ENCODE results near the gene TRAF6.

TRAF6 gene

GRCh38 chr11:36453678-36454077 lies 56.4 kb downstream of the TRAF6 start:
- TF ChIP-seq, protein P1, sequence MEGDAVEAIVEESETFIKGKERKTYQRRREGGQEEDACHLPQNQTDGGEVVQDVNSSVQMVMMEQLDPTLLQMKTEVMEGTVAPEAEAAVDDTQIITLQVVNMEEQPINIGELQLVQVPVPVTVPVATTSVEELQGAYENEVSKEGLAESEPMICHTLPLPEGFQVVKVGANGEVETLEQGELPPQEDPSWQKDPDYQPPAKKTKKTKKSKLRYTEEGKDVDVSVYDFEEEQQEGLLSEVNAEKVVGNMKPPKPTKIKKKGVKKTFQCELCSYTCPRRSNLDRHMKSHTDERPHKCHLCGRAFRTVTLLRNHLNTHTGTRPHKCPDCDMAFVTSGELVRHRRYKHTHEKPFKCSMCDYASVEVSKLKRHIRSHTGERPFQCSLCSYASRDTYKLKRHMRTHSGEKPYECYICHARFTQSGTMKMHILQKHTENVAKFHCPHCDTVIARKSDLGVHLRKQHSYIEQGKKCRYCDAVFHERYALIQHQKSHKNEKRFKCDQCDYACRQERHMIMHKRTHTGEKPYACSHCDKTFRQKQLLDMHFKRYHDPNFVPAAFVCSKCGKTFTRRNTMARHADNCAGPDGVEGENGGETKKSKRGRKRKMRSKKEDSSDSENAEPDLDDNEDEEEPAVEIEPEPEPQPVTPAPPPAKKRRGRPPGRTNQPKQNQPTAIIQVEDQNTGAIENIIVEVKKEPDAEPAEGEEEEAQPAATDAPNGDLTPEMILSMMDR (IDR thresholded peaks at IDR 0.05; ENCODE audit: low read depth, low read length, missing control alignments) = no peak
- no peak for DNase-seq (ENCODE audit: extremely low read depth, low read depth)
- no peak overlapping the region for H3K4me3 ChIP-seq (replicated peaks; ENCODE audit: low read depth, low read length)

DNA sequence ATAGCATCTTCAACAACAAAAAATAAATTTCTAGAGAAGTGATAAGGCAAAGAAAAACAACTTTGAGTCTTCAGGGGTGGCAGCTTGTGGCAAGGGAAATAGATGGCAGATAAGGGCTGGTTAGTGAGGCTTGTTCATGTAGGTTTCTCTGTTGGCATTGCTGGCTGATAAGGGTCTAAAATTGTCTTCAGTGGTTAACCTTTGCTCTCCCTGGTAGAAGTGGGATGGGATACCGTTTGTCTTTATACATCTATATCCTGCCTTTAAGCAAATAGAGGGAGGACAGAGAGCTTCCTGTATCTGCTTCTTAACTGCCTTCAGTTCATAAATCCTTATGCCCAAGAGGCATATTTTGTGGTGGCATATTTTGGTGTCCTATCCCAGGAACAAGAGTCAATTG lies 57.1 kb downstream of the TRAF6 start:
- H3K4me3 ChIP-seq (replicated peaks; ENCODE audit: low read depth, low read length) = no peak overlapping the region
- no peak for DNase-seq (ENCODE audit: extremely low read depth, low read depth)

DNA sequence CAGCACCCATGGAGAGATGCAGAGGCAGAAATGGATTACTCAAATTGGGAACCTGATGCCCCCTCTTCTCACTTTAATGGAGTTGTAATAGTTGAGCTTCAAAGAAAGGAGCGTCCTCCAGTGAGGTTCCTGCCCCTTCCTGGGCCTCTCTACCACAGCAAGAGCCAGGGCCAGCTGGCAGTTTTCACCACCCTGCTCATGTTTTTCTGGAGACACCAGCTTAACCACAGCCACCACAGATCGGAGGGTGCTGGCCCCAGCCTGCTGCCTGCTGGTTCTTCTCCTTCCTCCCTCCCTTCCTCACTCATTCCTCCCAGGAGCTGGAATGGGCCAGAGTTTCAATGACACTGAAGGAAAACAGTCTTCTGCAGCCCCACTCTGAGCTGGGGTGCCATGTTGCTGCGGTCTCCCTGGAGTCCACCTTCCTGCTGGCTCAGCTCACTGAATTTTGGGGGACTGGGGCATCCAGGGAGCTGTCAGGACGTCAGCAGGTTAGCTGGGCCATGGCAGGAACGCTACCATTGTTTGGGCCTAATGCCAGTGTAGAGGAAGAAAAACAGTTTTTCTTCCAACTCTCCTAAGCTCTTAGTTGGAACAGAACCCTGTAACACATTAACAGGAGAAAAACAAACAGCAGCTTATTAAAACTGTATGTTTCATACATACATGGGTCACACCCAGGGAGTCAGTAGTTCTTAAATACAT lies 57.7 kb downstream of the TRAF6 start:
- TF ChIP-seq, protein P1 (IDR thresholded peaks at IDR 0.05; ENCODE audit: low read depth, low read length, missing control alignments) = no peak
- no peak for DNase-seq (ENCODE audit: extremely low read depth, low read depth)
- H3K4me3 ChIP-seq (replicated peaks; ENCODE audit: low read depth, low read length) = no peak overlapping the region

More for the DNA sequence above, 57.1 kb downstream of the TRAF6 start:
- TF ChIP-seq, protein P1 (IDR thresholded peaks at IDR 0.05; ENCODE audit: low read depth, low read length, missing control alignments) = no peak

DNA sequence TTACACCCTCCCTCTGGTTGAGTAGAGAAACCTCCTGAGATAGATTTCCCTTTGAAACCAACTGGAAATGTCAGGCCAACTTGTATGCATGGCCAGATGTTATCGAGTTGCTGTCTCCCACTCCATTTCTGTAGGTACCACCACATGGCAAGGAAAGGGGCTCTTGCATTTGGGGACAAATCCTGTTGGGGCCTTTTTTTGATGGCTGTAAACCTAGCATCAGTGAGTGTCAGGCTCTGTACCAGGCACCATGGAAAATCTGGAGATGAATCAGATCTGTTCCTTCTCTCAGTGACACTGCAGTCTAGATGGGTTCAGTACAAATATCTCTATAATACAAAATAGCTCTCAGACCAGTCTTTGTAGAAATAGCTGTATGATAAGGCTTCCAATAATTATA lies 58.4 kb downstream of the TRAF6 start:
- TF ChIP-seq, protein P1 (IDR thresholded peaks at IDR 0.05; ENCODE audit: low read depth, low read length, missing control alignments) = no peak
- no peak overlapping the region for H3K4me3 ChIP-seq (replicated peaks; ENCODE audit: low read depth, low read length)
- no peak for DNase-seq (ENCODE audit: extremely low read depth, low read depth)

DNA sequence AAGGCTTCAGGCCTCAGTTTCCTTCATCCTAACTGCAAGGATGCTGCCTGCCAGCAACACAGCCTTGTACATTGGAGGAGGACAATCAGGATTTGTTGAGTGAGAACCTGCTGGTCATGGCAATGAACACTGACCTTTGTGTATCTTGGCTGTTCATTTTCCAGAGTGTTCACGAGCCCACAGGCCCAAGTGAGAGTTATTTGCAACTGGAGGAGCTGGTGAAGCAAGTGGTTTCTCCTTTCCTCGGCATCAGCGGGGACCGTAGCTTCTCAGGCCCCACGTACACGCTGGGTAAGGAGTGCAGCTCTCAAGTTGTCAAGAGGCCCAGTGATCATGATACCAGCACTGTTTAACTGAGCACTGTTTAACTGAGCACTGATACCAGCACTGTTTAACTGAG lies 59.0 kb downstream of the TRAF6 start:
- no peak for DNase-seq (ENCODE audit: extremely low read depth, low read depth)
- TF ChIP-seq, protein P1 (IDR thresholded peaks at IDR 0.05; ENCODE audit: low read depth, low read length, missing control alignments) = no peak

GRCh38 chr11:36450110-36450572 lies 59.9 kb downstream of the TRAF6 start:
- DNase-seq (ENCODE audit: extremely low read depth, low read depth) = no peak
- no peak overlapping the region for H3K4me3 ChIP-seq (replicated peaks; ENCODE audit: low read depth, low read length)
- TF ChIP-seq, protein P1 (IDR thresholded peaks at IDR 0.05; ENCODE audit: low read depth, low read length, missing control alignments) = no peak

More for the DNA sequence above, 59.0 kb downstream of the TRAF6 start:
- no peak overlapping the region for H3K4me3 ChIP-seq (replicated peaks; ENCODE audit: low read depth, low read length)
